PC-9 (cell line): ENCODE measurements around the gene DLAT.

Experiments
- CTCF ChIP-seq: fragments of 200-600 bp; sonication (generic); conservative IDR thresholded peaks from 2 replicates; pipeline ENCODE4 v1.6.1; 2017; ENCODE audit warnings: mixed run types, antibody characterized with exemption, mild to moderate bottlenecking, moderate library complexity
- EZH2 ChIP-seq: fragments of 200-600 bp; sonication (generic); IDR thresholded peaks from 2 replicates; pipeline ENCODE4 v1.8.0; 2017; ENCODE audit warnings: antibody characterized with exemption, low read depth

- no peak for TF ChIP-seq CTCF
- TF ChIP-seq EZH2: no peak
These were observed 12.3 kb downstream of the DLAT start for GRCh38 chr11:112037527-112037926.
